A549 treated with AZD9567 at 1 μM for 4 hours (cell line): ENCODE measurements around the gene ARL14EP. TPM values are rescaled to one million over a fixed set of nuclear protein-coding genes. Genes with fewer than 3 reads are reported as not detected.

ENCODE experiments used
- total RNA-seq: library from RNA; stranded (reverse); fragments of 200-300 nt; extraction: Qiagen RNA extraction; gene quantifications from 5 replicates; pipeline ENCODE4 v1.2.3, GENCODE V29; 2022; ENCODE audit not compliant: insufficient read depth

ARL14EP gene
- 12.6 to 17.0 TPM (median 16.0 TPM) in 5 replicates for total RNA-seq

GRCh38 chr11:30322826-30323710 is at the start of gene ARL14EP:
ARL14EP (plus strand) TSS chr11:30323104; CDS start chr11:30330949, 7,845 bp downstream.

Other genes with a start within 250 kb of the ARL14EP start
- not detected in 5 replicates for gene FSHB, start 92.1 kb upstream of the ARL14EP start, total RNA-seq